HUES6 (cell line): Measurements from ENCODE around the gene SLC33A1.
A peak's percentile ranks its signal among the peaks of the same experiment; 100 is the strongest.

Experiments used
- H3K27ac ChIP-seq: 2 replicates; pipeline ENCODE4 v1.7.0; 2013; ENCODE audit warnings: low read depth, mild to moderate bottlenecking, low read length, inconsistent platforms
- H3K27me3 ChIP-seq: 2 replicates; pipeline ENCODE4 v1.6.1; 2013; ENCODE audit warnings: low read length; ENCODE audit not compliant: control insufficient read depth, insufficient read depth
- H3K36me3 ChIP-seq: 2 replicates; pipeline ENCODE4 v1.6.1; 2013; ENCODE audit warnings: low read length; ENCODE audit not compliant: control insufficient read depth, insufficient read depth
- H3K4me1 ChIP-seq: 2 replicates; pipeline ENCODE4 v1.6.1; 2013; ENCODE audit warnings: low read length; ENCODE audit not compliant: control insufficient read depth, insufficient read depth
- H3K4me3 ChIP-seq: 2 replicates; pipeline ENCODE4 v1.5.1; 2013; ENCODE audit warnings: low read depth, low read length
- H3K9ac ChIP-seq: one replicate; pipeline ENCODE4 v1.6.1; 2013; ENCODE audit warnings: mild to moderate bottlenecking, low read length
- H3K9me3 ChIP-seq: 2 replicates; pipeline ENCODE4 v1.6.1; 2013; ENCODE audit warnings: low read depth, low read length; ENCODE audit not compliant: control insufficient read depth, insufficient read depth

Gene SLC33A1

DNA sequence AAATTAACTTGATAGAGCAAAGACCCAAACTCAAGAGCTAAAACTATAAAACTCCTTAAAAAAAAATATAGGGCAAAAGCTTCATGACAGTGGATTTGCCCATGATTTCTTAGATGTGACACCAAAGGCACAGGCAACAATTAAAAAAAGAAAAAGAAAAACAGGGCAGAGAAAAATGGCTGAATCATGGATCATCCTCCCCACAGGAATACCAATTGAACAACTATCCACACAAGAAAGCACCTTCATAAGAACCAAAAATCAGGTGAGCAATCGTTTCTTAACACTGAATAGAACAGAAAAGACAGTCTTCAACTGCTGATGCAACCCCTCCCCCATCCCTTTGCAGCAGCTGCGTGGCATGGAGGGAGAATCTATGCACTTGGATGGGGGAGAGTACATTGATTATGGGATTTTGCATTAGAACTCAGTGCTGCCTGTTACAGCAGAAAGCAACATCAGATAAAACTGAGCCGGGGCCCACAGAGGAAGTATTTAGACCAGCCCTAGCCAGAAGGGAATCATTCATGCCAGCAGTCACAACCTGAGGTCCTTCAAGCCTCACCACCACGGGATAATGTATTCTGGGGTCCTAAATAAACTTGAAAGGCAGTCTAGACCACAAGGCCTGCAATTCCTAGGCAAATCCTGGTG, 63.8 kb downstream of the SLC33A1 start:
- Histone ChIP-seq H3K27ac (peak overlapping the region; percentile 46), H3K9me3 (no peaks in the 10 kb centered on the region), H3K4me1 (peaks cover 15% of the 10 kb centered on the region), H3K36me3 (no peaks in the 10 kb centered on the region), H3K27me3 (no peaks in the 10 kb centered on the region), H3K4me3 (no peak overlapping the region), H3K9ac (no peak overlapping the region)

DNA sequence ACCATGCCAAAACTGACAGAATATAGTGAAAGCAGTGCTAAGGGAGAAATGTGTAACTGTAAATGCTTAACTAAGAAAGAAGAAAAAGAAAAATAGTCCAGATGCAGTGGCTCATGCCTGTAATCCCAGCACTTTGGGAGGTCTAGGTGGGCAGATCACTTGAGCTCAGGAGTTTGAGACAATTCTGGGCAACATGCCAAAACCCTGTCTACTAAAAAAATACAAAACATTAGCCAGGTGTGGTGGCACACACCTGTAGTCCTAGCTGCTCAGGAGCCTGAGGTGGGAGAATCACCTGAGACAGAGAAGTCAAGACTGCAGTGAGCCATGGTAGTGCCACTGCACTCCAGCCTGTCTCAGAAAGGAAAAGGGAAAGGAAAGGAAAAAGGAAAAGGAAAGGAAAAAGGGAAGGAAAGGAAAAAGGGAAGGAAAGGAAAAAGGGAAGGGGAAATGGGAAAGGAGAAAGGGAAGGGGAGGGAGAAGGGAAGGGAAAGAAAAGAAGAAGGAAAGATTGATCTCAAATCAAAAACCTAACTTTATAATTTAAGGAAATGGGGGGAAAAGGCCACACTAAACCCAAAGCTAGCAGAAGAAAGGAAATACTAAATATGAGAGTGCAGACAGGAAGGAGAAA, 68.4 kb downstream of the SLC33A1 start:
- peaks cover 7% of the 10 kb centered on the region for H3K4me1 ChIP-seq
- H3K36me3 ChIP-seq = no peaks in the 10 kb centered on the region
- no peaks in the 10 kb centered on the region for H3K9me3 ChIP-seq
- H3K27ac ChIP-seq = no peak overlapping the region
- H3K4me3 ChIP-seq = no peak overlapping the region
- no peak overlapping the region for H3K9ac ChIP-seq
- no peaks in the 10 kb centered on the region for H3K27me3 ChIP-seq

DNA sequence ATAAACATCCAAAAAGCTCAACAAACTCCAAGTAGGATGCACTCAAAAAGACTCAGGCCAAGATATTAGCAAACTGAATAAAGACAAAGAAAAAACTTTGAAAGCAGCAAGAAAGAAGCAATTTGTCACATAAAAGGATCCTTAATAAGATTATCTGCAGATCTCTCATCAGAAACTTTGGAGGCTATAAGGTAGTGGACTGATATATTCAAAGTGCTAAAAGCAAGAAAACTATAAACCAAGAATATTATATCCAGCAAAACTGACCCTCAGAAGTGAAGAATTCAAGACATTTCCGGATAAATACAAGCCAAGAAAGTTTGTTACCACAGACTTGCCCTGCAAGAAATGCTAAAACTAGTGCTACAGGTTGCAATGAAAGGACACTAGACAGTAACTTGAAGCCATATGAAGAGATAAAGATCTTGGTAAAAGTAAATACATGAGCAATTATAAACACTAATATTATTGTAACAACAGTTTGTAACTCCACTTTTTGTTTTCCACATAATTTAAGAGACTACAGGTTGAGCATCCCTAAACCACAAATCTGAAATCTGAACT, 71.8 kb downstream of the SLC33A1 start:
- H3K27ac ChIP-seq = no peak overlapping the region
- no peaks in the 10 kb centered on the region for H3K27me3 ChIP-seq
- H3K4me3 ChIP-seq = no peak overlapping the region
- H3K9ac ChIP-seq = no peak overlapping the region
- H3K4me1 ChIP-seq = no peaks in the 10 kb centered on the region
- no peaks in the 10 kb centered on the region for H3K36me3 ChIP-seq
- no peaks in the 10 kb centered on the region for H3K9me3 ChIP-seq

DNA sequence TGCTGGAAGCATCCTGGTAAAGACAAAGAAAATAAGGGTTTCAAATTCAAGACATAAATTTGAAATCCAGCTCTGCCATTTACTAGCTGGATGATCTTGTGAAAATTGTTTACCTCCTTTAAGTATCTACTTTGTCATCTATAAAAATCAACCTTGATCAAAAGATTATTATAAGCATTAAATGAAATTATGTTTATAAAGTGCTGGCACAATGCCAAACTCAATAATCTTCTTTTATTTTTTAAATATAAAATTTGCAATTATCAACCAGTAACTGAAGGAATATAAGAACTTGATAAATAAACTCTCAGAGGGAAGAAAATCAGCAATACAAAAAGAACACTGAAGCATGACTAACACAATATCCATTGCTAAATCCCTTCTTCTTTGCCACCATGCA, 73.9 kb downstream of the SLC33A1 start:
- H3K27me3 ChIP-seq = no peaks in the 10 kb centered on the region
- no peak overlapping the region for H3K9ac ChIP-seq
- no peaks in the 10 kb centered on the region for H3K36me3 ChIP-seq
- H3K9me3 ChIP-seq = no peaks in the 10 kb centered on the region
- H3K4me1 ChIP-seq = no peaks in the 10 kb centered on the region
- H3K4me3 ChIP-seq = no peak overlapping the region
- H3K27ac ChIP-seq = no peak overlapping the region

DNA sequence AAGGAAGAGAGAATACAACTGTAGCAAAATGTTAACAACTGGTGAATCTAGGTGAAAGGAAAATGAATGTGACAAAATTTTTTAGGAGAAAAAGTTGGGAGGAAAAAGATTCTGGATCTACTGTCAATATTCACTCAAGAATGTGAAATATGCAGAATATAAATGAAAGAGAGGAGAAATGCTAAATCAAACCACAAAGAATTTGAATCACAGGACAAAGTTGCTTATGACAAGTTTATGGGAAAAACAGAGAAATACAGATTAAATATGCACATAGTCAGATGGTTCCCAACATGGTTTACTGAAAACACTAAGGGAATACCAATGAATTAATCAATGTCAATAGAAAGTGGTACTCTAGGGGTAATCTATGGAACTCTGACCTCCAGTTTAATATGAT, 75.8 kb downstream of the SLC33A1 start:
- Histone ChIP-seq H3K9me3 (no peaks in the 10 kb centered on the region), H3K27me3 (no peaks in the 10 kb centered on the region), H3K27ac (no peak overlapping the region), H3K4me3 (no peak overlapping the region), H3K36me3 (no peaks in the 10 kb centered on the region), H3K9ac (no peak overlapping the region), H3K4me1 (no peaks in the 10 kb centered on the region)

DNA sequence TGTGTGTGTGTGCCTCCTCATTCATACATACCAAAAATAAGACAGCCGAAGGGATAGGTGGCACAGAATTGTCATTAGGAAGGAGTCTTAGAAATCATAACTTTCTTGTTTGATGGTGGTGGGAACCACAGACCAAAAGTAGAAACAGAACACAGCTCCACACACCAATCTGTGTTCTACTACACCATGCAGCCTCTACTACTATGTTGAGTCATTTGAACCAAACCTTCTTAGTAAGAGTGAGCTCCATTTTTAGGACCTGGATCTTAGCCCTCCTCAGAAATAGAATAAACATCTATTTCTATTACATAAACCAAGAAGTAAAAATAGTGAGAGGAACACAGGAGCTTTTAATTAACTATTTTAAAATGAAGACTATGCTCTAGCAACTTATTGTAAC, 81.4 kb downstream of the SLC33A1 start:
- no peaks in the 10 kb centered on the region; the same call in 1 of the 2 replicates for H3K36me3 ChIP-seq
- peaks cover 6% of the 10 kb centered on the region; the same call in 1 of the 2 replicates for H3K9me3 ChIP-seq
- no peak overlapping the region for H3K9ac ChIP-seq
- H3K27ac ChIP-seq = no peak overlapping the region
- H3K4me3 ChIP-seq = no peak overlapping the region
- no peaks in the 10 kb centered on the region for H3K27me3 ChIP-seq
- H3K4me1 ChIP-seq = no peaks in the 10 kb centered on the region

DNA sequence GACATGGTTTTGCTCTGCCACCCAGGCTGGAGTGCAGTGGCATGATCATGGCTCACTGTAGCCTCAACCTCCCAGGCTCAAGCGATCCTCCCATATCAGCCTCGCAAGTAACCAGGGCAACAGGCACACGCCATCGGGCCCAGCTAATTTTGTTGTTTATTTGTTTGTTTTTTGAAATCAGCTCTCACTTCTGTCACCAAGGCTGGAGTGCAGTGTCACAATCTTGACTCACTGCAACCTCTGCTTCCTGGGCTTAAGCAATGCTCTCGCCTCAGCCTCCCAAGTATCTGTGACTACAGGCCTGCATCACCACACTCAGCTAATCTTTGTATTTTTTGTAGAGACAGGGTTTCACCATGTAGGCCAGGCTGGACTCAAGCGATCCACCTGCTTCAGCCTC, 83.1 kb downstream of the SLC33A1 start:
- Histone ChIP-seq H3K36me3 (no peaks in the 10 kb centered on the region; the same call in 1 of the 2 replicates), H3K27me3 (no peaks in the 10 kb centered on the region), H3K4me3 (no peak overlapping the region), H3K27ac (no peak overlapping the region), H3K9me3 (peaks cover 6% of the 10 kb centered on the region; the same call in 1 of the 2 replicates), H3K4me1 (no peaks in the 10 kb centered on the region), H3K9ac (no peak overlapping the region)
